ENCODE results near the gene TBCD. TPM values are rescaled to one million over a fixed set of nuclear protein-coding genes. Genes with fewer than 3 reads are reported as not detected.
"Not testable (repeated sequence)": the region's sequence is repeated elsewhere in the genome, so short reads cannot be mapped to it uniquely, and the experiment has no call there.

The TBCD gene
- total RNA-seq, 1 donor from 2014 or later = 122 TPM

DNA sequence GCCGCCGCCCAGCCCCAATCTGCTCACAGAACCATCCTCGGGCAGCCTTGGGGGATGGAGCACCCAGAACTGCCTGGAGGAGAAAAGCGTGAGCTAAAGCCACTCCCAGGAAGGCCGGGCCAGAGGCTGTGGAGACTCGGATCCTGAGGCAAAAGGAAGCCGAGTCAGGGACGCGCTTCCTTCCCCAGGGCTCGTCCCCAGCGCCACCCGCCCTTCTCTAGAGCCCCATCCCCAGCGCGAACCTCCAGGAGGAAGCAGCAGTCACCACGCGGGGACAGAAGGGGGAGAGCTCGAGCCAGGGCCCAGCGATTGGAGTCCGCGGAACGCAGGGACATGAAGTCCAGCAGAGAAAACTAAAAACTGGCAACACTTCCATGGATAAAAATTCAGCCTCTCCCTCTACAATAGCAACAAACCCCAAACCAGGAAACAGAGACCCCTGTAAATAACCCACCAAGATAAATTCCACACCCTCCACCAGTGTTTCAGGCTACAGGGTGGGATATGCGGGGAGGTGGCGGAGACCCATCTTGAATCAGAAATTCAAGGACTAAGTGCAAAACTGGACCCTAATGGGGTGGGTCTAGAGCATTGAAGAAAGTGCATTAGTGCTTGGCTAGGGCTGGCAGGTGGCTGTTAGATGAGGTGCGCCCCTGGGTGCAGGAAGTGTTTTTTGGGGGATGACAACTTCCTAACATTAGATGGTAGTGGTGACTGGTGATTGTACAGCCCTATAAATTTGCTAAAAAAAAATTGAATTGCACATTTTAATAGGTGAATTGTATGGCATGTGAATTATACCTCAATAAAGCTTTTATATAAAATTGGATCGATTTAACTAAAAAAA, 211.5 kb downstream of the TBCD start:
- DNase-seq (ENCODE audit: low spot score) (peak; percentile 91), ATAC-seq (peak; percentile 96)
- intact Hi-C loops (cut with DNase I) = no loop called here

DNA sequence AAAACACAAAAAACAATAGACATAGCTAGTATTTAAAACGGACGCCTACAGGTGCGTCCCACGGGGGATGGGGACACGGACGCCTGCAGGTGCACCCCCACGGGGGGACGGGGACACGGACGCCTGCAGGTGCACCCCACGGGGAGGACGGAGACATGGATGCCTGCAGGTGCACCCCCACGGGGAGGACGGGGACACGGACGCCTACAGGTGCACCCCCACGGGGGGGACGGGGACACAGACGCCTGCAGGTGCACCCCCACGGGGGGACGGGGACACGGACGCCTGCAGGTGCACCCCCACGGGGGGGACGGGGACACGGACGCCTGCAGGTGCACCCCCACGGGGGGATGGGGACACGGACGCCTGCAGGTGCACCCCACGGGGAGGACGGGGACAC, 212.6 kb downstream of the TBCD start:
- DNase-seq (ENCODE audit: low spot score); ATAC-seq; intact Hi-C loops (cut with DNase I): not testable (repeated sequence)

DNA sequence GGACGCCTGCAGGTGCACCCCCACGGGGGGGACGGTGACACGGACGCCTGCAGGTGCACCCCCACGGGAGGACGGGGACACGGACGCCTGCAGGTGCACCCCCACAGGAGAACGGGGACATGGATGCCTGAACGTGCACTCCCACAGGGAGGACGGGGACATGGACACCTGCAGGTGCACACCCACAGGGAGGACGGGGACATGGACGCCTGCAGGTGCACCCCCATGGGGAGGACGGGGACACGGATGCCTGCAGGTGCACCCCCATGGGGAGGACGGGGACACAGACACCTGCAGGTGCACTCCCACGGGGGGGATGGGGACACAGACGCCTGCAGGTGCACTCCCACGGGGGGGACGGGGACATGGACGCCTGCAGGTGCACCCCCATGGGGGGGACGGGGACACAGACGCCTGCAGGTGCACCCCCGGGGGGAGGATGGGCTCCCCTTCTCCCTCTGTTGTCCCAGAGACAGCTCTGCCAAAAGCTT, 213.0 kb downstream of the TBCD start:
- ATAC-seq = no peak
- intact Hi-C loops (cut with DNase I) = no loop called here
- DNase-seq (ENCODE audit: low spot score) = no peak

DNA sequence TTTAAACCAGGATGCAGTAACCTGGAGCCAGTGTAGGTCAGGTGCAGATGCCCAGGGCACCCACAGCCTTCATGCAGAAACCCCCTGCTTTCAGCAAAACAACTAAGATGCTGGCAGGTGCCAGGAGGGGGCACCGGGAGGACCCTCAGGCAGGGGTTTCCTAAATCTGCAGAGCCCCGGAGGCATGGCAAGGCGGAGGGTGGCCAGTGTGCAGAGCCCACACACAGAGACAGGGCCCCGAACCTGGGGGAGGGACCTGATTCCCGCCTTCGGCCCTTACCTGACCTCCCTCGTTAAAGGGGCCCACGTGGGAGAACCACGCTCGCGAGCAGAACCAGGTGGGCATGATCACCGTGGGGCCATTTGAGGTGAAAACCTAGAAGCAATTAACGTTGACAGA, 213.5 kb downstream of the TBCD start:
- DNase-seq (ENCODE audit: low spot score) (no peak), ATAC-seq (no peak)
- intact Hi-C loops (cut with DNase I) = no loop called here

DNA sequence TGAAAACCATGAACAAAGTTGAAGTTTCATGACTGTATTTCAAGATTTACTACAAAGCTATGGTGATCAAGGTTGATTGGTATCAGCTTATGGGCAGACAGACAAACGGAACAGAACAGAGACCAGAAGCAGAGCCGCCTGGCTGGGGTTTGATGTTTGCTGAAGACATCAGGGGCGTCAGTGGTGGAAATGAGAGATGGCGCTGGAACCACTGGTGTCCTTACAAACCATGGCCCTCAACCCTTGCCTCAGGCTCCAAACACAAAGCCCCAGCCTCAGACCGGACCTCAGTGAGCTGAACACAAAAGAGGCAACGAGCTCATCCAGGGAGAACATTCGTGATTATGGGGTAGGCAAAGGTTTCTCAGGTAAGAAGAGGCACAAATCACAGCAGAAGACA, 214.6 kb downstream of the TBCD start:
- intact Hi-C loops (cut with DNase I) = no loop called here
- ATAC-seq = no peak
- no peak for DNase-seq (ENCODE audit: low spot score)

DNA sequence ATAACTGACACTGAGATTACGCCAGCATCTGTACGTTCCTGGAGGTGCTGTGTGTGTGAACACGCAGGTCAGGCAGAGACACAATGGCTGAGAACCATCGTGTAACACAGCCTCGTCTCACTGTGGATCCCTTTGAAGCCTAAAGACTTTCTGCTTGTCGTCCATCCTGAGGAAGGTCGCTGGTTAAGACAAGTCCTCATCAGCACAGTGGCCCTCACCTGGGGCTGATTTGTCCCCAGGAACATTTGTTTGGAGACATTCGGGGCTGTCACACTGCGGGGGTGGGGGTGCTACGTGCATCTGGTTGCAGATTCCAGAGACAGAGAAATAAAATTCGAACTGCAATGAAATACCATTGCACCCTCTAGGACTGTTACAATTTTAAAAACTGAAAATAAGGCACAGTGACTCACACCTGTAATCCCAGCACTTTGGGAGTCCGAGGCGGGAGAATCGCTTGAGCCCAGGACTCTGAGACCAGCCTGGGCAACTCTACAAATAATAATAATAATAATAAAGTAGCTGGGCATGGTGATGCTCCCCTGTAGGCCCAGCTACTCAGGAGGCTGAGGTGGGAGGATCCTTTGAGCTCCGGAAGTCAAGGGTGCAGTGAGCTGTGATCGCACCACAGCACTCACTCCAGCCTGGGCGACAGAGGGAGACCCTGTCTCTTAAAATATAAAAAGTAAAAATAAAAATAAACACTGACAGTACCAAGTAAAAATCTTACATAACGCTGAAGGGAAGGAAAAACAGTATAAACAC, 215.6 kb downstream of the TBCD start:
- DNase-seq (ENCODE audit: low spot score) (no peak), ATAC-seq (no peak)
- intact Hi-C loops (cut with DNase I) = no loop called here

DNA sequence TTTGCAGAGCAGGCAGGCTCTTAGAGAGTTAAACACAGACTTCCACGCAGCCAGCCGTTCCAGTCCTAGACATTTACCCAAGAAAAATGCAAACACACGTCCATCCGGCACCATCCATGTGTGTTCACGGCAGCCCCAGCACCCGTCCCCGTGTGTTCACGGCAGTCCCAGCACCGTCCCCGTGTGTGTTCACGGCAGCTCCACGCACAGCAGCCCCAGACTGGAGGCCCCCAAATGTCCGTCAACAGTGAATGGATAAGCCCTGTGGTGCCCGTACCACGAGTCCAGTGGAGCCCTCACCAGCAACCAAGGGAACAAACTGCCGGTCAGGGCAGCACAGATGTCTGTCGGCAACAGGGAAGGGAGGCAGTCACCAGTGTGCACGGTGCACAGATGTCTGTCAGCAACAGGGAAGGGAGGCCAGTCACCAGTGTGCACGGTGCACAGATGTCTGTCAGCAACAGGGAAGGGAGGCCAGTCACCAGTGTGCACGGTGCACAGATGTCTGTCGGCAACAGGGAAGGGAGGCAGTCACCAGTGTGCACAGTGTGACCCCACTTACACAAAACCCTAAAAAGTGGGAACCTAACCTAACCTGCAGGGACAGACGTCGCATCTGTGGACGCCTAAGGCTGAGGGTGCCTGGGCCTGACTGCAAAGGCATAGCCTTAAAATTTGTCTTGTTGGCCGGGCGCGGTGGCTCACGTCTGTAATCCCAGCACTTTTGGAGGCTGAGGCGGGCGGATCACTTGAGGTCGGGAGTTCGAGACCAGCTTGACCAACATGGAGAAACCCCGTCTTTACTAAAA, 216.4 kb downstream of the TBCD start:
- ATAC-seq; intact Hi-C loops (cut with DNase I); DNase-seq (ENCODE audit: low spot score): not testable (repeated sequence)

DNA sequence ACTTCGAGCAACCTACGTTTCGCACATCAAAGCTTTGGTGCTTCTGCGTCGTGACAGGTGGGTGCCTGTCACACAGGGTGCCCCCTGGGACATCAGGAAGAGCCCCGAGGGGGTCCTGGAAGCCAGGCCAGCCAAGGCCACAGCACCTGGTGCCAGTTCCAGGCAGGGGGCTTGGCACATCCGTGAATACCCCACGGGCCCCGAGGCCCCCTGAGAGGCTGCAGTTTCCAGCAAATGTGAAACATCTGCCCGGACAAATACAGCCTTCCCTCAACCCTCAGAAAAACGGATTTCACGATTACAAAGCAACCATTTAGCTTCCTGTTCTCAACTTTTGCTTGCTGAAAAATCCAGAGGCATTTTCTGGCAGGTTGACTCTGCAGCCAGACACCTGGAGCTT, 218.2 kb downstream of the TBCD start:
- no peak for ATAC-seq
- intact Hi-C loops (cut with DNase I) = loop anchor here (10.0 kb wide), 1 partner anchor 65 kb away; no protein-coding TSS in a partner anchor
- no peak for DNase-seq (ENCODE audit: low spot score)

DNA sequence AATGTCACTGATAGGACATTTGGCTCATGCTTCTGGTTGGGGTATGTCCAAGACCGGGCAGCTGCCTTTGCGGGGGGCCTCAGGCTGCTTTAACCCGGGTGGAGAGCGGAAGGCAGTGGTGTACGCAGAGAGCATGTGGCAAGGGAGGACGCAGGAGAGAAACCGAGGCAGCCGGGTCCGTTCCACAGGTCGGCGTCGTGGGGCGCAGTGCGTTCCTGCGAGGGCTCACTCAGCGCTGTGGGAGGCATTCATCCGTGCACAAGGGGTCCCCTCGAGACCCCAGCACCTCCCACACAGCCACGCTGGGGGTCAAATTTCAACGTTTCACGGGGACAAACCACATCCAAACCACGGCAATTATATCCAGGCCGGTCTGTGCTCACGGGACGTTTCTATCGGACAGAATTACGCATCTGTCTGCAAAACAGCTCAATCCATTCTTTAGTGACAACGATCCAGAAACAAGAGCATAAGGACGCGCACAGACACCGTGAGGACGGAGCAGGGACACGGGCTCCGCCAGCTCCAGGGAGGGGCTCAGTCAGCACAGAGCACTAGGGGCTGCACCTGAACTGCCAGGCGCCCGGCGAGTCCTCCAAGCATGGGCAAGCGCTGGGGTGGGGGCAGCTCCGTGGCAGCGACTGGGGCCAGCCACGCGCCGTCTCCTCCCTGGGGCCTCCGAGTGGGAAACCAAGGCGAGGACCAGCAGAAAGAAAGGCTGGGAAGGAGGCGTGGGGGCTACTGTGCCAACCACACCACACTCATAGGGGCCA, 219.1 kb downstream of the TBCD start:
- intact Hi-C loops (cut with DNase I) = loop anchor here (10.0 kb wide), 1 partner anchor 64 kb away; no protein-coding TSS in a partner anchor
- no peak for ATAC-seq
- no peak for DNase-seq (ENCODE audit: low spot score)

DNA sequence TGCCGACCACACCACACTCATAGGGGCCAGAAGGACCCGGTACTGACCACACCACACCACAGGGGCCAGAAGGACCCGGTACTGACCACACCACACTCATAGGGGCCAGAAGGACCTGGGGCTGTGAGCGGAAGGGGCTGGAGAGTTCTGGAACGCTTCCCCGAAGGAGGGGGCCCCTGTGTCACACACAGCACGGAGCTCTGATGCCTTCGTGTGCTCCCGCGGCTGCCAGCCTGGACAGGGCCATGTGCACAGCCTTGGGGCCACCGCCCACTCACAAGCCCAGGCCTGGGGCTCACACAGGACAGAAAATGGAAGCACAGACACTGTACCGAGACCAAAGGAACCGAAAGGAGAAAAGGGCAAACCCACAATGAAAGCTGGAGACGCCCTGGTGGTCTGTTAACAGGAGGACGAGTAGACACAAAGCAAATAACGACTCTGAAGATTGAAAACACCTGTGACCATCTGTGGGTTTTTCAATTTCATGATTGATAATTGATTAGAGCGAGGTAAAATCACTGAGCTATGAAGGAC, 221.0 kb downstream of the TBCD start:
- ATAC-seq (no peak), DNase-seq (ENCODE audit: low spot score) (no peak)
- intact Hi-C loops (cut with DNase I) = loop anchor here (10.0 kb wide), 1 partner anchor 62 kb away; no protein-coding TSS in a partner anchor

DNA sequence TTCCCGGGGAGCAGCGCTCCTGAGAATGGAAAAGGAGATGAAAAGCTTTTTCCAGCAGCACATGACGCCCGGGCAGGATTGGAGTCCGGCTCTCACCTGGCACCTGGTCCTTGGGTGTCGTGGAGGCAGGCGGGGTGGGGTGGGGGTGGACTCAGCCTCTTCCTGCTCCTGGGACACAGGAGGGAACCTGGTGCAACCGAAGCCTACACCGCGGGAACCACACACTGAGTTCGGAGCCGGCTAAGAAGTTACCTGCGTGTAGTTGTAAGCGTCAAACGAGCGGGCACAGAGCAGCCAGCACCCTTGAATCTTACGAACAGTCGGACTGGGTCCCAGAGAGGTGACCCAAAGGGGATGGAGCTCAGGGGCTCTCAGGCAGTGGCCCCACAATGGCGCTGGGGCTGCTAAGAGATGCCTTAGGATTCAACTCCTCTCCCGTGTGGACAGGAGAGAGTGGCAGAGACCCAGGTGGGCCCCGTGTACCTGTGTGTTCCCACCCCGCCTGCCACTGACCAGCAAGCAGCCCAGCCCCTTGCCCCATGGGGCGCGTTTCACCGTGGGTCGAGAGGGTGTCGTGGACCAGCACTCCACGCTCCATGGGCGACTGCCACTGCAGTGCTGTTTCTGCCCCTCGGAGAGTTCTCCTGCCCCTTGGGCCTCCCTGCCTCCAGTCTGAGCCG, 221.7 kb downstream of the TBCD start:
- DNase-seq (ENCODE audit: low spot score) = no peak
- intact Hi-C loops (cut with DNase I) = loop anchor here (10.0 kb wide), 1 partner anchor 61 kb away; no protein-coding TSS in a partner anchor
- ATAC-seq = no peak

DNA sequence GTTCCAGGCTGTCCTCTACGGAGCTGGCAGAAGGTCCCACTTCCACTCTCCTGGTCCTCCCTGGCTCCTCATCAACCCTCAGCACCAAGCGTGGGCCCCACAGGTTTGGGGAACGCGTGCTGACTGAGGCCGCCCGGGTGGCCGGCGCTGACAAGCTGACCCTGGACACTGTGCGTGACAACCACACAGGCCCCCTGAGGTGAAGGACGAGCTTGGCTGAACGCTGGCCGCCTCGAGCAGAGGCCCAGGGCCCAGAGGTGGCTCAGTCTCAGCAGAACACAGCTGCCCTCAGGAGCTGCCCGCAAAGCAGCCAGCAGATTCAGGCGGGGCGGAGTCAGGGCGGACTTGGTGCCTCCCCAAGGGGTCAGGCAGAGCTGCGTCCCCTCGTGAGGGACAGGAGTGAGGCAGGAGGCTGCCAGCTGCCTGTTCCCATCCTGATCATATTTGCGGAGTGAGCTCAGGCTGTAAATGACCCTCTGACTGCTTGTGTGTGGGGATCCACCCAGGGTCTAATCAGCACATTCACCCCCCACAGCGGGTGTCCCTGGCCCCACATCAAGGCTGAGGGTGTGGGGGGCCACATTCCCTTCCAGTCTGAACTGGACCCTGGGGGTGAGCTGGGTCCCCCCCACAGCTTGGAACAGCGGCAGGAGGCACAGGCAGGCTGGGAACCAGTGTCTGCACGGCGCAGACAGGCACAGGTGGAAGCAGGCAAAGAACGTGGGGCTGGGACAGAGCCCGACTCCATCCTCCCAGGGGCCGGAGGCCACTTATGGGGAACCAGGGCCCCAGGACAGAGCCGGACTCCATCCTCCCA, 222.5 kb downstream of the TBCD start:
- DNase-seq (ENCODE audit: low spot score) (no peak), ATAC-seq (no peak)
- intact Hi-C loops (cut with DNase I) = loop anchor here (10.0 kb wide), 1 partner anchor 60 kb away; no protein-coding TSS in a partner anchor

DNA sequence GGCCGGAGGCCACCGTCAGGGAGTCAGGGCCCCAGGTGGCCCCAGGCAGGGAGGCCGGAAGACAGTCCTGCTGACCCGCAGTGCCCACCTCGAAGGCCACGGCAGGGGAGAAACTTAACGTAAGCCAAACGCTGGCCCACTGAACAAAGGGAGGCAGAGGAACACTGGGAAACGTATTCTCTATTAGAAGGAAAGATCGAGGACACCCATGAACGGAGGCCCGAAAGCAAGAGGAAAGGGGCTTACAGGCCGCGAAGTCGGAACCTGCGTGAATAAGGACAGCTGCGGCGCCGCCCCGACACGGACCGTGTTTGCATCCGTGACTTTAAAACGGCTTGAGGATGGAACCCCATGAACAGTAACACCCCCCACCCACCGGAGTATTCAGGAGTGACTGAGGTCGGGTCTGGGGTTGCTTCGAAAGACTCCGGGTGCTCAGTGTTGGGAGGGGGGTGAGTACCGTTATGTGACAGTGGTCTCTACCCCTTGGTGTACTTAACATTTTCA, 225.2 kb downstream of the TBCD start:
- no peak for ATAC-seq
- DNase-seq (ENCODE audit: low spot score) = no peak
- intact Hi-C loops (cut with DNase I) = loop anchor here (10.0 kb wide), 1 partner anchor 58 kb away; no protein-coding TSS in a partner anchor

DNA sequence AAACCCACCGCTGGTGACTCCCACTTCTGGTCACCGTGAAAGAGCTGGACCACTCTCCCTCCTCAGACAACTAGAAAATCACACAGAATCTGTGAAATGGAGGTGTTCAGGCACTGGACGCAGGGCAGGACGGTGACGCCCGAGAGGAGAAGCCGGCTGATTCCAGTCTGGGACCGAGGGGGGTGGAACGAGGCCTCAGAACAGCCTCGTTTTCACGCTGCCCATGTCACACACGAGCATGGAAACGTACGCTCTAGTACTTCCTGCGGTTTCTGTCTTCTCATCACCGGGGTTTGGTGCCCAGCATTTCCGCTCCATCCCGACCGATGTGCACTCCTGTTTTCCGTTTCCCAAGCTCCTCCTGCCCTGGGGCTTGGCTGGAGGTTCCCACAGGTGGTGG, 225.7 kb downstream of the TBCD start:
- no peak for DNase-seq (ENCODE audit: low spot score)
- intact Hi-C loops (cut with DNase I) = loop anchor here (10.0 kb wide), 1 partner anchor 57 kb away; no protein-coding TSS in a partner anchor
- no peak for ATAC-seq

DNA sequence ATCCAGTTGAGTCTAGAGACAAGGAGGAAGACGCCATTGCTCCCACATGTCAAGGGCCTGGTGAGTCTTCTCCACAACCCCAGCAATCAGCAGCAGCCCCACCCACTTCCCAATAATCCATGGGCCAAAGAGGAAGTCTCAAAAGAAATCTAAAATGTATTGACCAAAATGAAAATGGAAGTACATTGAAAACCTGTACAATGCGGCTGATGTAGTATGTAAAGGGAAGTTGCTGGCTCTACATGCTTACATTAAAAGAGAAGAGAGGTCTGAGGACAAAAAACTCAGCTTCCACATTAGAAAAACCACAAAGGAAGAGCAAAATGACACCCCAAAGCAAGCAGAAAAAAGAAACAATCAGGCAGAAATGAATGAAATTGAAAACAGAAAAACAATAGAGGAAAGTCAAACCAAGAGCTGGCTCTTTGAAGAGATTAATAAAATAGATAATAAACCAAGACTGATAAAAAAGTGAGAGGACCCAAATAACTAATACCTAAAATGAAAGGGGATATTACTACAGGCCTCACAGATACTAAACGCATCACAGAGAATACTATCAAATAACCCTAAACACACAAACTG, 227.0 kb downstream of the TBCD start:
- intact Hi-C loops (cut with DNase I) = loop anchor here (10.0 kb wide), 1 partner anchor 56 kb away; no protein-coding TSS in a partner anchor
- peak; percentile 53 for ATAC-seq
- DNase-seq (ENCODE audit: low spot score) = no peak

DNA sequence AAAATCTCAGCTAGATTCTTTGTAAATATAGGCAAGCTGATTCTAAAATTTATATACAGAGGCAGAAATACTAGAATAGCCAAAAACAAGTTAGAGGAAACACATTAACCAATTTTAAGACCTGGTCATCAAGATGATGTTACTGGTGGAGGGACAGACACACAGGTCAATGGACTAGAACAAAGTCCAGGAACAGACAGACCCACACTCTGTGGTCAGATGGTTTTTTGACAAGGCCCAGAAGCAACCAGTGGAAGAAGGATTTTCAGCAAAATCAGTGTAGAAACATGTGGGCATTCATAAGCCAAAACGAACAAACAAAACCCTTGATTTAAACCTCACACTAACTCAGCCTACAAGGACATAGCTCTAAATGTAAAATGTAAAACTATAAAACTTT, 227.9 kb downstream of the TBCD start:
- ATAC-seq = no peak
- no peak for DNase-seq (ENCODE audit: low spot score)
- intact Hi-C loops (cut with DNase I) = loop anchor here (10.0 kb wide), 1 partner anchor 55 kb away; no protein-coding TSS in a partner anchor
